Measurements from ENCODE around the gene GTSF1L. TPM values are rescaled to one million over a fixed set of nuclear protein-coding genes. Genes with fewer than 3 reads are reported as not detected.
A peak's percentile ranks its signal among the peaks of the same experiment; 100 is the strongest.

The GTSF1L gene
- total and polyA plus RNA-seq, 4 donors = not detected

DNA sequence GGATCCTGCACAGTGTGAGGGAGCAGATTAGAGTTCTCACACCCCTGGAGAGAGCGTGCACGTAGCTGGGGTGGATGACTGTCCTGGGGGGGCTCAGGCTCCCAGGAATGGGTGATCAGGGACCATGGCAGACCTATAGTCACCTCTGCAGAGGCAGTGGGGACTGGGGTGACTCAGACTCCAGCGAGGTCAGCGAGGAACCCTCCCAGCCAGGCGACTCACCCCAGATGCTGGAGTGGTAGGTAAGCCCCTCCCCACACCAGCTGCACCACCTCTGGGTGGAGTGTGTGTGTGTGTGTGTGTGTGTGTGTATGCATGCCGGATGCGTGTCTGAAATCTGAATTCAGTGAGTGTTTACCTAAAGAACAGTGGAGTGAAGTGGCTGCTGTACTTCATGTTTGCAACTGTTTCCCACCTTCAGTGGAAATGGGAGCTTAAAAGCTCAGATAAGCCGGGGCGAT, 17.4 kb upstream of the GTSF1L start:
- Histone ChIP-seq H3K4me1 (ENCODE audit: control insufficient read depth in 4 of 4, insufficient read depth in 4 of 4, low read length in 3 of 4) (peaks cover 2 to 5% (median 4%) of the 10 kb centered on the region in 4 donors), H3K27me3 (ENCODE audit: control insufficient read depth in 4 of 4, insufficient read depth in 4 of 4, low read length in 3 of 4) (no peaks in the 10 kb centered on the region), H3K27ac (ENCODE audit: low read depth in 1 of 2, low read length in 2 of 2) (no peak overlapping the region), H3K9ac (ENCODE audit: low read depth in 1 of 2, low read length in 2 of 2) (no peak overlapping the region), H3K36me3 (ENCODE audit: control insufficient read depth in 4 of 4, insufficient read depth in 3 of 4, low read depth in 1 of 4, low read length in 3 of 4) (no peaks in the 10 kb centered on the region), H3K4me3 (ENCODE audit: low read depth in 1 of 3, low read length in 3 of 3) (no peak overlapping the region), H3K9me3 (ENCODE audit: control insufficient read depth in 4 of 4, low read length in 3 of 4) (no peaks in the 10 kb centered on the region)
- DNase-seq (ENCODE audit: low spot score) = no peak
- 86% methylated on average over 9 of the region's 9 CpGs for WGBS
- TF ChIP-seq FOXA2 (IDR thresholded peaks at IDR 0.05) = no peak
- TF ChIP-seq SP1 (IDR thresholded peaks at IDR 0.05) = no peak
- TF ChIP-seq TAF1 (conservative IDR thresholded peaks at IDR 0.05) = no peak
- no peak for TF ChIP-seq FOXA1 (IDR thresholded peaks at IDR 0.05)
- TF ChIP-seq CTCF (IDR thresholded peaks at IDR 0.05; ENCODE audit: low read depth, low read length, missing input control) = no peak
- no peak for TF ChIP-seq NR2F2 (IDR thresholded peaks at IDR 0.05)

DNA sequence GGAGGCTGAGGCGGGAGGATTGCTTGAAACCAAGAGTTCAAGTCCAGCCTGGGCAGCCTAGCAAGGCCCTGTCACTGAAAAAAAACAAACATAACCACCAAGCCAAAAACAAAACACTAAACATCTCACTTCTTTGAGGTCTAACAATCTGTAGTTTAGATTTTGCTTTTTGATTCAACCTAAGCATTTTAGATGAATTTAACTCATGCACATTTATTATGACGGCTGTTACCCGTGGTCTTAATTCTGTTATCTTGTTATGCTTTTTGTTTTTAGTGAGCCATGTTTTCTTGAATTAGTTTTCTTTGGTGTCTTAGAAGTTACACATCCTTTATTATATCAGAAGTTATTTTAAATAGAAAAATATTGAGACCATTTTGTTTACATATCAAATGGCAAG, 13.8 kb upstream of the GTSF1L start:
- TF ChIP-seq MAX (IDR thresholded peaks at IDR 0.05) (no peak), RAD21 (IDR thresholded peaks at IDR 0.05) (no peak)

GRCh38 chr20:43739148-43739749, 12.4 kb upstream of the GTSF1L start:
- DNase-seq (ENCODE audit: low spot score) = no peak
- H3K27ac ChIP-seq (ENCODE audit: low read depth in 1 of 2, low read length in 2 of 2) = peak overlapping the region in 1 of 2 donors; percentile 13
- no peaks in the 10 kb centered on the region for H3K36me3 ChIP-seq (ENCODE audit: control insufficient read depth in 4 of 4, insufficient read depth in 3 of 4, low read depth in 1 of 4, low read length in 3 of 4)
- H3K9ac ChIP-seq (ENCODE audit: low read depth in 1 of 2, low read length in 2 of 2) = no peak overlapping the region
- H3K9me3 ChIP-seq (ENCODE audit: control insufficient read depth in 4 of 4, low read length in 3 of 4) = no peaks in the 10 kb centered on the region
- TF ChIP-seq SP1 (IDR thresholded peaks at IDR 0.05) (peak; percentile 86), FOXA2 (IDR thresholded peaks at IDR 0.05) (peak; percentile 88), YY1 (IDR thresholded peaks at IDR 0.05) (peak; percentile 67), HNF4A (conservative IDR thresholded peaks at IDR 0.05) (peak; percentile 62), RXRA (IDR thresholded peaks at IDR 0.05) (peak; percentile 45 to 64), MAX (IDR thresholded peaks at IDR 0.05) (no peak), FOXA1 (IDR thresholded peaks at IDR 0.05) (peak; percentile 57)
- TF ChIP-seq, protein P1, sequence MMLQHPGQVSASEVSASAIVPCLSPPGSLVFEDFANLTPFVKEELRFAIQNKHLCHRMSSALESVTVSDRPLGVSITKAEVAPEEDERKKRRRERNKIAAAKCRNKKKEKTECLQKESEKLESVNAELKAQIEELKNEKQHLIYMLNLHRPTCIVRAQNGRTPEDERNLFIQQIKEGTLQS (IDR thresholded peaks at IDR 0.05) = no peak
- no peaks in the 10 kb centered on the region for H3K27me3 ChIP-seq (ENCODE audit: control insufficient read depth in 4 of 4, insufficient read depth in 4 of 4, low read length in 3 of 4)
- WGBS = 76% methylated on average over 9 of the region's 9 CpGs
- H3K4me1 ChIP-seq (ENCODE audit: control insufficient read depth in 4 of 4, insufficient read depth in 4 of 4, low read length in 3 of 4) = peaks cover 5 to 9% (median 8%) of the 10 kb centered on the region in 4 donors
- H3K4me3 ChIP-seq (ENCODE audit: low read depth in 1 of 3, low read length in 3 of 3) = no peak overlapping the region

More for the DNA sequence above, 13.8 kb upstream of the GTSF1L start:
- Histone ChIP-seq H3K4me1 (ENCODE audit: control insufficient read depth in 4 of 4, insufficient read depth in 4 of 4, low read length in 3 of 4) (peaks cover 5 to 9% (median 8%) of the 10 kb centered on the region in 4 donors), H3K27ac (ENCODE audit: low read depth in 1 of 2, low read length in 2 of 2) (no peak overlapping the region), H3K27me3 (ENCODE audit: control insufficient read depth in 4 of 4, insufficient read depth in 4 of 4, low read length in 3 of 4) (no peaks in the 10 kb centered on the region), H3K9me3 (ENCODE audit: control insufficient read depth in 4 of 4, low read length in 3 of 4) (no peaks in the 10 kb centered on the region), H3K36me3 (ENCODE audit: control insufficient read depth in 4 of 4, insufficient read depth in 3 of 4, low read depth in 1 of 4, low read length in 3 of 4) (no peaks in the 10 kb centered on the region), H3K4me3 (ENCODE audit: low read depth in 1 of 3, low read length in 3 of 3) (no peak overlapping the region), H3K9ac (ENCODE audit: low read depth in 1 of 2, low read length in 2 of 2) (no peak overlapping the region)
- WGBS = 97% methylated on average over 3 of the region's 3 CpGs
- DNase-seq (ENCODE audit: low spot score) = no peak
